SK-N-SH (cell line): ENCODE results near the gene IGSF3. TPM values are rescaled to one million over a fixed set of nuclear protein-coding genes. Genes with fewer than 3 reads are reported as not detected.

ENCODE experiments used
- CTCF ChIA-PET: fragments of 300-600, 350-600 bp; formaldehyde crosslinking; extraction: SDS; loops from one replicate; lab custom pipeline; 2021; lab: Yijun Ruan, JAX
- POLR2A ChIA-PET: fragments of 350-600 bp; sonication (Branson Sonifier 250); formaldehyde crosslinking; extraction: SDS; loops from one replicate; lab custom pipeline; 2020; ENCODE audit warnings: antibody characterized with exemption, inconsistent platforms; lab: Yijun Ruan, JAX
- DNase-seq: peaks from one replicate; pipeline ENCODE4 v3.0.0; 2012
- H2AFZ ChIP-seq: fragments of 200-600 bp; sonication (generic); 2 replicates; pipeline ENCODE4 v1.8.1; 2016; ENCODE audit warnings: antibody characterized with exemption, mild to moderate bottlenecking, low read depth
- H3F3A ChIP-seq: fragments of 200-600 bp; sonication (generic); replicated peaks from 2 replicates; pipeline ENCODE3; 2016; ENCODE audit warnings: antibody characterized with exemption, mild to moderate bottlenecking; ENCODE audit not compliant: insufficient read depth
- H3K27ac ChIP-seq, 2 experiments: fragments of 200-500 bp in 1 of 2; fragments of 200-600 bp in 1 of 2; sonication (Bioruptor generic) in 1 of 2; sonication (generic), shearing (Covaris generic) in 1 of 2; 2 replicates each; pipeline versions ENCODE4 v1.5.1 to v1.6.1; 2014 to 2016; ENCODE audit warnings: low read depth in 2 of 2, inconsistent platforms in 1 of 2, low read length in 1 of 2, mild to moderate bottlenecking in 1 of 2, mixed read lengths in 1 of 2
- H3K27me3 ChIP-seq: fragments of 200-600 bp; sonication (generic), shearing (Covaris generic); 2 replicates; pipeline ENCODE4 v1.6.1; 2016; ENCODE audit warnings: mixed run types; ENCODE audit not compliant: insufficient read depth
- H3K36me3 ChIP-seq, 2 experiments: fragments of 200-500 bp in 1 of 2; fragments of 200-600 bp in 1 of 2; sonication (Bioruptor generic) in 1 of 2; sonication (generic) in 1 of 2; replicated peaks in 1 of 2; 2 replicates each; pipeline versions ENCODE3 to v1.5.1; 2014 to 2016; ENCODE audit warnings: low read length in 1 of 2, mild to moderate bottlenecking in 1 of 2; ENCODE audit not compliant: insufficient read depth in 2 of 2, control insufficient read depth in 1 of 2
- H3K4me1 ChIP-seq, 2 experiments: fragments of 200-500 bp in 1 of 2; fragments of 200-600 bp in 1 of 2; sonication (Bioruptor generic) in 1 of 2; sonication (generic), shearing (Covaris generic) in 1 of 2; 2 replicates each; pipeline versions ENCODE4 v1.5.1 to v1.6.1; 2014 to 2016; ENCODE audit warnings: low read depth in 1 of 2, low read length in 1 of 2, mixed run types in 1 of 2; ENCODE audit not compliant: insufficient read depth in 2 of 2, control insufficient read depth in 1 of 2
- H3K4me2 ChIP-seq: fragments of 200-600 bp; sonication (generic), shearing (Covaris generic); 2 replicates; pipeline ENCODE4 v1.6.1; 2017; ENCODE audit warnings: mixed run types
- H3K4me3 ChIP-seq, 2 experiments: fragments of 200-500 bp in 1 of 2; fragments of 200-600 bp in 1 of 2; sonication (Bioruptor generic) in 1 of 2; sonication (generic), shearing (Covaris generic) in 1 of 2; 2 replicates each; pipeline versions ENCODE4 v1.5.1 to v1.8.1; 2014 to 2016; ENCODE audit warnings: low read depth in 2 of 2, inconsistent platforms in 1 of 2, low read length in 1 of 2, mild to moderate bottlenecking in 1 of 2, mixed read lengths in 1 of 2, moderate library complexity in 1 of 2
- H3K79me2 ChIP-seq: fragments of 200-600 bp; sonication (generic); 2 replicates; pipeline ENCODE4 v1.8.1; 2017; ENCODE audit warnings: mild to moderate bottlenecking; ENCODE audit not compliant: insufficient read depth
- H3K9ac ChIP-seq: fragments of 200-600 bp; sonication (generic); 2 replicates; pipeline ENCODE4 v1.6.1; 2017; ENCODE audit warnings: mixed run types
- H3K9me2 ChIP-seq: fragments of 200-600 bp; sonication (generic); 2 replicates; pipeline ENCODE4 v1.6.1; 2017; ENCODE audit warnings: mixed run types
- H3K9me3 ChIP-seq: fragments of 200-600 bp; sonication (generic); 2 replicates; pipeline ENCODE4 v1.6.1; 2017; ENCODE audit warnings: mixed run types, mild to moderate bottlenecking, moderate library complexity
- H4K20me1 ChIP-seq: fragments of 200-600 bp; sonication (generic); 2 replicates; pipeline ENCODE4 v1.6.1; 2017; ENCODE audit warnings: mild to moderate bottlenecking, mixed run types; ENCODE audit not compliant: insufficient read depth
- ELF1 ChIP-seq: IDR thresholded peaks from 2 replicates; pipeline ENCODE4 v1.4.0; 2012
- EP300 ChIP-seq, 2 experiments: IDR thresholded peaks; 2 replicates each; pipeline versions ENCODE4 v1.4.0 to v1.6.1; 2012; ENCODE audit warnings: borderline replicate concordance in 1 of 2, low read depth in 1 of 2, low read length in 1 of 2
- FOSL2 ChIP-seq: IDR thresholded peaks from 2 replicates; pipeline ENCODE4 v1.4.0; 2012; ENCODE audit warnings: low read depth, mild to moderate bottlenecking, moderate library complexity, borderline replicate concordance
- GABPA ChIP-seq: IDR thresholded peaks from 2 replicates; pipeline ENCODE4 v1.4.0; 2012; ENCODE audit warnings: low read depth, mild to moderate bottlenecking
- GATA2 ChIP-seq: sonication (generic); formaldehyde crosslinking; IDR thresholded peaks from 2 replicates; pipeline ENCODE4 v1.5.0; 2020; ENCODE audit warnings: mild to moderate bottlenecking, missing genetic modification reagents
- JUND ChIP-seq: IDR thresholded peaks from 2 replicates; pipeline ENCODE4 v1.4.0; 2012
- MEF2A ChIP-seq: IDR thresholded peaks from 2 replicates; pipeline ENCODE4 v1.4.0; 2012; ENCODE audit warnings: low read depth, borderline replicate concordance
- MXI1 ChIP-seq: IDR thresholded peaks from 2 replicates; pipeline ENCODE4 v1.6.1; 2012; ENCODE audit warnings: mild to moderate bottlenecking, low read depth, low read length, improper control_type of control experiment
- NFIC ChIP-seq: IDR thresholded peaks from 2 replicates; pipeline ENCODE4 v1.4.0; 2012; ENCODE audit warnings: borderline replicate concordance
- NRF1 ChIP-seq: IDR thresholded peaks from 2 replicates; pipeline ENCODE4 v1.6.1; 2012; ENCODE audit warnings: low read depth, mild to moderate bottlenecking, low read length
- RCOR1 ChIP-seq: fragments of 150-350 bp; IDR thresholded peaks from 2 replicates; pipeline ENCODE4 v1.6.1; 2017; ENCODE audit warnings: antibody characterized with exemption, low read length
- RFX5 ChIP-seq: IDR thresholded peaks from 2 replicates; pipeline ENCODE4 v1.6.1; 2012; ENCODE audit warnings: mild to moderate bottlenecking, improper control_type of control experiment, low read length
- RXRA ChIP-seq: IDR thresholded peaks from 2 replicates; pipeline ENCODE4 v1.4.0; 2012; ENCODE audit warnings: low read depth, mild to moderate bottlenecking, borderline replicate concordance
- SIN3A ChIP-seq: IDR thresholded peaks from 2 replicates; pipeline ENCODE4 v1.6.1; 2012; ENCODE audit warnings: low read depth, mild to moderate bottlenecking, low read length, moderate library complexity, borderline replicate concordance
- SMC3 ChIP-seq: IDR thresholded peaks from 2 replicates; pipeline ENCODE4 v1.6.1; 2012; ENCODE audit warnings: low read depth, low read length, improper control_type of control experiment
- TAF1 ChIP-seq: IDR thresholded peaks from 2 replicates; pipeline ENCODE4 v1.6.1; 2012; ENCODE audit warnings: low read depth, mild to moderate bottlenecking, low read length, moderate library complexity, borderline replicate concordance
- TCF12 ChIP-seq: IDR thresholded peaks from 2 replicates; pipeline ENCODE4 v1.4.0; 2012
- TEAD4 ChIP-seq: IDR thresholded peaks from 2 replicates; pipeline ENCODE4 v1.4.0; 2012; ENCODE audit warnings: mild to moderate bottlenecking, borderline replicate concordance; ENCODE audit not compliant: insufficient read depth
- USF2 ChIP-seq: fragments of 150-350 bp; IDR thresholded peaks from 2 replicates; pipeline ENCODE4 v1.6.1; 2017; ENCODE audit warnings: antibody characterized with exemption, low read length, low read depth, borderline replicate concordance
- WGBS: methylation state at CpG from one replicate; pipeline ENCODE4 v1.1.6; 2017; ENCODE audit warnings: low lambda C conversion rate; 5-methylcytosine and 5-hydroxymethylcytosine counted together
- polyA plus RNA-seq, 3 experiments: library from polyadenylated mRNA; depleted of rRNA; stranded (reverse); fragments of >200 nt; gene quantifications; 2 replicates each; pipeline ENCODE4 v1.2.3, GENCODE V29; 2012
- TF ChIP-seq, protein P1 (sequence below): IDR thresholded peaks from 2 replicates; pipeline ENCODE4; 2012
- TF ChIP-seq, protein P2 (sequence below): IDR thresholded peaks from 2 replicates; pipeline ENCODE4 v1.6.1; 2012; ENCODE audit warnings: mild to moderate bottlenecking, low read depth, low read length, moderate library complexity
- TF ChIP-seq, protein P3 (sequence below): IDR thresholded peaks from 2 replicates; pipeline ENCODE4 v1.4.0; 2012; ENCODE audit warnings: low read depth

Gene IGSF3
- polyA plus RNA-seq, 1 of the 3 experiments (the other 2 are of a cell fraction), result 3.0 TPM

DNA sequence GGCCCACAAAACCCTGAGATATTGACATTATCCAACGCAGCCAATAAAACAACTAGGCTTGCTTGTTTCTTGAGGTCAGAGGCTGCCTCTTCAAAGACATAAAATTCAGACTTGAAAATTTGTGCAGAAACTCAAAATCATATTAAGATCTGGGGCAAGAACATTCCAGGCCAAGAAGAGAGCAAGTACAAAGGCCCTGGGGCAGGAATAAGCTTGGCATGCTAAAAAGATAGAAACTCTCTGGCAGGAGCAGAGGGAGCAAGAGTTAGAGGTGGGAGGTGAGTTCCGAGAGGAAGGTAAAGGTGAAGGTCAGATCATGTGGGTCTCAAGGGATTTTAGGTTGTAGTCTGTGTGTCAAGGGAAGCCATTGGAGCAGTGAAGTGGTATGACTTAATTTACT is 8.8 kb upstream of the IGSF3 start (continued):
- TF ChIP-seq, protein P1, sequence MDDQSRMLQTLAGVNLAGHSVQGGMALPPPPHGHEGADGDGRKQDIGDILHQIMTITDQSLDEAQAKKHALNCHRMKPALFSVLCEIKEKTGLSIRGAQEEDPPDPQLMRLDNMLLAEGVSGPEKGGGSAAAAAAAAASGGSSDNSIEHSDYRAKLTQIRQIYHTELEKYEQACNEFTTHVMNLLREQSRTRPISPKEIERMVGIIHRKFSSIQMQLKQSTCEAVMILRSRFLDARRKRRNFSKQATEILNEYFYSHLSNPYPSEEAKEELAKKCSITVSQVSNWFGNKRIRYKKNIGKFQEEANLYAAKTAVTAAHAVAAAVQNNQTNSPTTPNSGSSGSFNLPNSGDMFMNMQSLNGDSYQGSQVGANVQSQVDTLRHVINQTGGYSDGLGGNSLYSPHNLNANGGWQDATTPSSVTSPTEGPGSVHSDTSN, result no peak
- TF ChIP-seq RFX5 (no peak), SMC3 (no peak), NRF1 (no peak)

- ChIA-PET POLR2A (interaction anchor here (0.6 kb wide), 1 partner anchor 396 kb away, joined by 3 read pairs; no protein-coding TSS in a partner anchor), CTCF (interaction anchor here (0.7 to 3.9 kb wide), 2 partner anchors 14 to 100 kb away, joined by 3 to 12 read pairs; no protein-coding TSS in a partner anchor)
- no peaks in the 10 kb centered on the region for H3F3A ChIP-seq
- no peak for DNase-seq
- H3K27ac ChIP-seq, result peak overlapping the region in 1 of 2 experiments; percentile 26; a peak in 1 of 4 replicates
- H3K9me2 ChIP-seq, result no peaks in the 10 kb centered on the region
- no peaks in the 10 kb centered on the region for H3K36me3 ChIP-seq
- no peak overlapping the region for H2AFZ ChIP-seq
- no peak overlapping the region for H3K4me2 ChIP-seq
- no peak overlapping the region for H3K9ac ChIP-seq
- H3K27me3 ChIP-seq, result no peaks in the 10 kb centered on the region
- 51% methylated on average over 2 of the region's 2 CpGs for WGBS
- TF ChIP-seq, protein P2, sequence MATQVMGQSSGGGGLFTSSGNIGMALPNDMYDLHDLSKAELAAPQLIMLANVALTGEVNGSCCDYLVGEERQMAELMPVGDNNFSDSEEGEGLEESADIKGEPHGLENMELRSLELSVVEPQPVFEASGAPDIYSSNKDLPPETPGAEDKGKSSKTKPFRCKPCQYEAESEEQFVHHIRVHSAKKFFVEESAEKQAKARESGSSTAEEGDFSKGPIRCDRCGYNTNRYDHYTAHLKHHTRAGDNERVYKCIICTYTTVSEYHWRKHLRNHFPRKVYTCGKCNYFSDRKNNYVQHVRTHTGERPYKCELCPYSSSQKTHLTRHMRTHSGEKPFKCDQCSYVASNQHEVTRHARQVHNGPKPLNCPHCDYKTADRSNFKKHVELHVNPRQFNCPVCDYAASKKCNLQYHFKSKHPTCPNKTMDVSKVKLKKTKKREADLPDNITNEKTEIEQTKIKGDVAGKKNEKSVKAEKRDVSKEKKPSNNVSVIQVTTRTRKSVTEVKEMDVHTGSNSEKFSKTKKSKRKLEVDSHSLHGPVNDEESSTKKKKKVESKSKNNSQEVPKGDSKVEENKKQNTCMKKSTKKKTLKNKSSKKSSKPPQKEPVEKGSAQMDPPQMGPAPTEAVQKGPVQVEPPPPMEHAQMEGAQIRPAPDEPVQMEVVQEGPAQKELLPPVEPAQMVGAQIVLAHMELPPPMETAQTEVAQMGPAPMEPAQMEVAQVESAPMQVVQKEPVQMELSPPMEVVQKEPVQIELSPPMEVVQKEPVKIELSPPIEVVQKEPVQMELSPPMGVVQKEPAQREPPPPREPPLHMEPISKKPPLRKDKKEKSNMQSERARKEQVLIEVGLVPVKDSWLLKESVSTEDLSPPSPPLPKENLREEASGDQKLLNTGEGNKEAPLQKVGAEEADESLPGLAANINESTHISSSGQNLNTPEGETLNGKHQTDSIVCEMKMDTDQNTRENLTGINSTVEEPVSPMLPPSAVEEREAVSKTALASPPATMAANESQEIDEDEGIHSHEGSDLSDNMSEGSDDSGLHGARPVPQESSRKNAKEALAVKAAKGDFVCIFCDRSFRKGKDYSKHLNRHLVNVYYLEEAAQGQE, result no peak
- TF ChIP-seq GABPA, result no peak
- no peak for TF ChIP-seq ELF1
- no peak for TF ChIP-seq RXRA
- TF ChIP-seq RCOR1, result no peak
- no peak for TF ChIP-seq GATA2 (CRISPR knock-in tag)
- no peak for TF ChIP-seq FOSL2
- TF ChIP-seq, protein P3, sequence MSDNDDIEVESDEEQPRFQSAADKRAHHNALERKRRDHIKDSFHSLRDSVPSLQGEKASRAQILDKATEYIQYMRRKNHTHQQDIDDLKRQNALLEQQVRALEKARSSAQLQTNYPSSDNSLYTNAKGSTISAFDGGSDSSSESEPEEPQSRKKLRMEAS, result no peak
- no peak for TF ChIP-seq USF2
- TF ChIP-seq EP300 (IDR thresholded peaks at IDR 0.05; ENCODE audit: borderline replicate concordance in 1 of 2, low read depth in 1 of 2, low read length in 1 of 2), result no peak
- no peak for TF ChIP-seq SIN3A
- TF ChIP-seq MXI1, result no peak
- no peak for TF ChIP-seq JUND
- no peak for TF ChIP-seq TEAD4
- TF ChIP-seq NFIC, result no peak
- TF ChIP-seq TCF12, result no peak
- TF ChIP-seq, protein P1, result no peak
- TF ChIP-seq TAF1, result no peak
- no peak for TF ChIP-seq MEF2A
- no peaks in the 10 kb centered on the region for H3K79me2 ChIP-seq
- H4K20me1 ChIP-seq, result no peaks in the 10 kb centered on the region
- H3K4me1 ChIP-seq, result peaks cover 0 to 14% of the 10 kb centered on the region in 2 experiments; a peak in 1 of 4 replicates
- H3K4me3 ChIP-seq, result no peak overlapping the region
- no peaks in the 10 kb centered on the region for H3K9me3 ChIP-seq
Measured at GRCh38 chr1:116674751-116675150, 7.2 kb upstream of the IGSF3 start.
